GM18498 (cell line): Measurements from ENCODE around the gene VPS33B.

Experiments used
- ATAC-seq: cut with Tn5 transposase; IDR thresholded peaks from one replicate; pipeline ENCODE4 v1.9.1; 2021; ENCODE audit warnings: mild to moderate bottlenecking, moderate library complexity; ENCODE audit not compliant: unreplicated experiment

VPS33B gene

DNA sequence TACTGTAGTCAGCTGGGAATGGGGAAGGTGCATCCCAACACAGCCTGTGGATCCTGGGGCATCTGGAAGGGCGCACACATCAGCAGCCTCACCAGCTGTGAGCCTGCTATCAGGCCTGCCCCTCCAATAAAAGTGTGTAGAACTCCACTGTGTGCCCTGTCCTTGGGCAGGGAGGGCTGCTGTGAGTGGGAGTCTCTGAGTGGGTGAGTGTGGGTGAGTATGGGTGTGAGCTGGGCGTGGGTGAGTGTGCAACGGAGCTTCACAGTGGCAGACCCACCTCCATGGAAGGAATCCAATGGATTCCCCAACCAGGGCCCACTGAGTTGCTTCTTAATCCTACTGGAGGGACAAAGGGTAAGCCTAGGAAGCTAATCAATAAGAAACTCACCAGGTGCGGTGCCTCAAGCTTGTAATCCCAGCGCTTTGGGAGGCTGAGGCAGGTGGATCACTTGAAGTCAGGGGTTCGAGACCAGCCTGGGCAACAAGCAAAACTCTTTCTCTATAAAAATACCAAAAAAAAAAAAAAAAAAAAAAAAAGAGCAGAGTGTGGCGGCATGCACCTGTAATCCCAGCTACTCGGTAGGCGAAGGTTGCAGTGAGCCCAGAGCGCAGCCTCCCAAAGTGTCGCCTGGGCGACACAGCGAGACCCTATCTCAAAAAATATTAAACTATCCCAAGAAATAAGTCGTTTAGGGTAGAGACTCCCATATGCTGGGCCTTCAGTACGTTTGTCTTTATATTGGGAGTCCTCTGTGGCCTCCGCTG is 68.3 kb downstream of the VPS33B start:
- no peak for ATAC-seq

DNA sequence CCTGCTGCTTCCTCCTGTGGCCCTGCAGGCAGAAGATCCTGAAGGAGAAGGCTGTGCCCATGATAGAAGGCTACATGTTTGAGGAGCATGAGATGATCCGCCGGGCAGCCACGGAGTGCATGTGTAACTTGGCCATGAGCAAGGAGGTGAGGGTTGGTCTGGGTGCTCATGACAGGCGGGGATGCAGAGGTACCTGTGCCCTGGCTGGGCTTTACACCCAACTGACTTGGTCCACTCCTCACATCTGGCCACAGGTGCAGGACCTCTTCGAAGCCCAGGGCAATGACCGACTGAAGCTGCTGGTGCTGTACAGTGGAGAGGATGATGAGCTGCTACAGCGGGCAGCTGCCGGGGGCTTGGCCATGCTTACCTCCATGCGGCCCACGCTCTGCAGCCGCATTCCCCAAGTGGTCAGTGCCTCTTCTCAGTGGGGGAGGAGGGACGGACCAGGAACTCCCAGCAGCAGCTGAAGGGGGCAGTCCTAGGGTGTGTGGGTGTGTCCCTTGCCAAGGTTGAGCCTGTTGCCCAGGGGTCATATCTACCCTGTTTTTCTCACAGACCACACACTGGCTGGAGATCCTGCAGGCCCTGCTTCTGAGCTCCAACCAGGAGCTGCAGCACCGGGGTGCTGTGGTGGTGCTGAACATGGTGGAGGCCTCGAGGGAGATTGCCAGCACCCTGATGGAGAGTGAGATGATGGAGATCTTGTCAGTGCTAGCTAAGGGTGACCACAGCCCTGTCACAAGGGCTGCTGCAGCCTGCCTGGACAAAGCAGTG is 69.3 kb downstream of the VPS33B start:
- no peak for ATAC-seq

DNA sequence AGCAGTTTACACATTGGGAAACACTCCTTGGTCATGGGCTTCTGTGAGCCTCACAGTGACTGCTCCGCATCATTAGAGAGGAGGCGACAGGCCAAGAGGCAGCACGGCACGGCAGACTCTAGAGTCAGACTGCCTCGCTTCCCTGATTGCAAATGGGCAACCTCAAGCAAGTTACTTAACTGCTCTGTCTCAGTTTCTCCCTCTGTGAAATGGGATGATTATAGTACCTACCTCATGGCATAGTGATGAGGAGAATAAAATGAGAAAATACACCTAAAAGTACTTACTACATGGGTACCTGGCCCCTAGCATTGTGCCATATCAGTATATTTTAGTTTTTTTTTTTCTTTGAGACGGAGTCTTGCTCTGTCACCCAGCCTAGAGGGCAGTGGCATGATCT is 71.7 kb downstream of the VPS33B start:
- no peak for ATAC-seq

- ATAC-seq = no peak
These were observed 72.3 kb downstream of the VPS33B start for GRCh38 chr15:90949979-90950675.
